Measurements from ENCODE around the gene KIFBP. TPM values are rescaled to one million over a fixed set of nuclear protein-coding genes. Genes with fewer than 3 reads are reported as not detected.
A peak's percentile ranks its signal among the peaks of the same experiment; 100 is the strongest.

Gene KIFBP
- total RNA-seq, 5 donors from 2014 or later (not counting 1 experiment from before 2014, with no cell fraction given): 5.9 to 15.2 (median 13.2) TPM

- Mint-ChIP-seq H3K4me1 (peaks cover 37 to 48% (median 45%) of the 10 kb centered on the region in 3 donors), H3K27ac (peak overlapping the region; percentile 92 to 95), H3K36me3 (no peaks in the 10 kb centered on the region), H3K9me3 (no peaks in the 10 kb centered on the region), H3K27me3 (no peaks in the 10 kb centered on the region), H3K4me3 (peak overlapping the region; percentile 65 to 75 (median 72))
- Histone ChIP-seq H3K9me3 (no peaks in the 10 kb centered on the region), H3K4me1 (ENCODE audit: control insufficient read depth in 1 of 2, extremely low read depth in 1 of 2, insufficient read depth in 2 of 2, low read length in 2 of 2) (peaks cover 7 to 33% of the 10 kb centered on the region in 2 experiments), H3K27ac (ENCODE audit: low read length) (peak overlapping the region; percentile 42), H3K36me3 (ENCODE audit: control insufficient read depth in 2 of 2, extremely low read depth in 1 of 2, insufficient read depth in 1 of 2, low read length in 1 of 2) (no peaks in the 10 kb centered on the region), H3K27me3 (replicated peaks in 1 of 2; ENCODE audit: control insufficient read depth in 2 of 2, extremely low read depth in 1 of 2, insufficient read depth in 2 of 2, low read length in 1 of 2) (no peaks in the 10 kb centered on the region), H3K4me3 (ENCODE audit: control insufficient read depth in 1 of 2, extremely low read depth in 1 of 2, low read length in 1 of 2) (peak overlapping the region; percentile 22 to 56)
- 14% methylated on average over 12 of the region's 20 CpGs for WGBS (ENCODE audit: insufficient coverage)
- POLR2A ChIA-PET: interaction anchor here (0.6 to 0.7 kb wide), 3 partner anchors 10 to 28 kb away, joined by 5 to 6 read pairs (median 5); no protein-coding TSS in a partner anchor
- CTCF ChIA-PET: interaction anchor here in 1 of 2 donors (0.7 to 1.0 kb wide), 2 partner anchors 32 to 57 kb away, joined by 3 to 4 read pairs; no protein-coding TSS in a partner anchor
- DNase-seq: peak in 25 of 35 experiments; percentile 18 to 60 (median 28)
- ATAC-seq (replicated peaks in 1 of 4): peak; percentile 83 to 93 (median 92)
Measured at GRCh38 chr10:69061305-69062161, 72.9 kb downstream of the KIFBP start.

- Mint-ChIP-seq H3K36me3 (no peaks in the 10 kb centered on the region), H3K27me3 (no peaks in the 10 kb centered on the region), H3K4me1 (peaks cover 24 to 35% (median 32%) of the 10 kb centered on the region in 3 donors), H3K9me3 (no peaks in the 10 kb centered on the region), H3K4me3 (no peak overlapping the region), H3K27ac (peak overlapping the region in 1 of 2 donors; percentile 95)
- H3K9me3 ChIP-seq: no peaks in the 10 kb centered on the region
- 100% methylated on average over 1 of the region's 5 CpGs for WGBS (ENCODE audit: insufficient coverage)
- H3K4me1 ChIP-seq (ENCODE audit: control insufficient read depth in 1 of 2, extremely low read depth in 1 of 2, insufficient read depth in 2 of 2, low read length in 2 of 2): peaks cover 7 to 19% of the 10 kb centered on the region in 2 experiments
- ChIA-PET POLR2A (interaction anchor here in 1 of 2 donors (0.5 kb wide), 1 partner anchor 54 kb away, joined by 7 read pairs; no protein-coding TSS in a partner anchor), CTCF (no interaction called here)
- no peak for DNase-seq
- H3K36me3 ChIP-seq (ENCODE audit: control insufficient read depth in 2 of 2, extremely low read depth in 1 of 2, insufficient read depth in 1 of 2, low read length in 1 of 2): no peaks in the 10 kb centered on the region
- H3K4me3 ChIP-seq (ENCODE audit: control insufficient read depth in 1 of 2, extremely low read depth in 1 of 2, low read length in 1 of 2): no peak overlapping the region
- H3K27me3 ChIP-seq (replicated peaks in 1 of 2; ENCODE audit: control insufficient read depth in 2 of 2, extremely low read depth in 1 of 2, insufficient read depth in 2 of 2, low read length in 1 of 2): no peaks in the 10 kb centered on the region
- ATAC-seq (replicated peaks in 1 of 4): no peak
- H3K27ac ChIP-seq (ENCODE audit: low read length): no peak overlapping the region
Measured at GRCh38 chr10:69062901-69063300, 74.3 kb downstream of the KIFBP start.

GRCh38 chr10:69064762-69065328 lies 76.2 kb downstream of the KIFBP start:
- Histone ChIP-seq H3K4me3 (ENCODE audit: control insufficient read depth in 1 of 2, extremely low read depth in 1 of 2, low read length in 1 of 2) (no peak overlapping the region), H3K27me3 (replicated peaks in 1 of 2; ENCODE audit: control insufficient read depth in 2 of 2, extremely low read depth in 1 of 2, insufficient read depth in 2 of 2, low read length in 1 of 2) (no peaks in the 10 kb centered on the region), H3K27ac (ENCODE audit: low read length) (no peak overlapping the region), H3K4me1 (ENCODE audit: control insufficient read depth in 1 of 2, extremely low read depth in 1 of 2, insufficient read depth in 2 of 2, low read length in 2 of 2) (peaks cover 7 to 16% of the 10 kb centered on the region in 2 experiments), H3K9me3 (no peaks in the 10 kb centered on the region), H3K36me3 (ENCODE audit: control insufficient read depth in 2 of 2, extremely low read depth in 1 of 2, insufficient read depth in 1 of 2, low read length in 1 of 2) (no peaks in the 10 kb centered on the region)
- no peak overlapping the region for H3K27ac Mint-ChIP-seq
- H3K36me3 Mint-ChIP-seq: no peaks in the 10 kb centered on the region
- peaks cover 19 to 30% (median 26%) of the 10 kb centered on the region in 3 donors for H3K4me1 Mint-ChIP-seq
- DNase-seq: no peak
- no peaks in the 10 kb centered on the region for H3K9me3 Mint-ChIP-seq
- 93% methylated on average over 2 of the region's 6 CpGs for WGBS (ENCODE audit: insufficient coverage)
- CTCF ChIA-PET: interaction anchor here (0.6 to 1.8 kb wide), 2 partner anchors 59 kb away, joined by 4 to 6 read pairs; no protein-coding TSS in a partner anchor
- no peaks in the 10 kb centered on the region for H3K27me3 Mint-ChIP-seq
- no peak overlapping the region for H3K4me3 Mint-ChIP-seq
- POLR2A ChIA-PET: interaction anchor here in 1 of 2 donors (1.1 kb wide), 1 partner anchor 24 kb away, joined by 3 read pairs; no protein-coding TSS in a partner anchor
- no peak for ATAC-seq (replicated peaks in 1 of 4)

GRCh38 chr10:69065406-69066361 lies 77.1 kb downstream of the KIFBP start:
- H3K4me3 ChIP-seq (ENCODE audit: control insufficient read depth in 1 of 2, extremely low read depth in 1 of 2, low read length in 1 of 2): no peak overlapping the region
- ChIA-PET CTCF (interaction anchor here (0.6 to 1.8 kb wide), 2 partner anchors 60 to 80 kb away, joined by 3 to 6 read pairs; no protein-coding TSS in a partner anchor), POLR2A (interaction anchor here (0.9 to 1.1 kb wide), 2 partner anchors 16 to 23 kb away, joined by 3 to 4 read pairs; no protein-coding TSS in a partner anchor)
- no peaks in the 10 kb centered on the region for H3K27me3 Mint-ChIP-seq
- H3K27ac Mint-ChIP-seq: peak overlapping the region; percentile 61 to 62
- H3K36me3 Mint-ChIP-seq: no peaks in the 10 kb centered on the region
- no peaks in the 10 kb centered on the region for H3K27me3 ChIP-seq (replicated peaks in 1 of 2; ENCODE audit: control insufficient read depth in 2 of 2, extremely low read depth in 1 of 2, insufficient read depth in 2 of 2, low read length in 1 of 2)
- DNase-seq (peak in 1 of 35 experiments; percentile 25), ATAC-seq (replicated peaks in 1 of 4) (peak in 2 of 4 experiments; percentile 17 to 20)
- no peaks in the 10 kb centered on the region for H3K9me3 Mint-ChIP-seq
- no peaks in the 10 kb centered on the region for H3K9me3 ChIP-seq
- 56% methylated on average over 2 of the region's 8 CpGs for WGBS (ENCODE audit: insufficient coverage)
- H3K4me1 ChIP-seq (ENCODE audit: control insufficient read depth in 1 of 2, extremely low read depth in 1 of 2, insufficient read depth in 2 of 2, low read length in 2 of 2): peaks cover 7 to 16% of the 10 kb centered on the region in 2 experiments
- H3K4me1 Mint-ChIP-seq: peaks cover 19 to 30% (median 26%) of the 10 kb centered on the region in 3 donors
- H3K4me3 Mint-ChIP-seq: no peak overlapping the region
- H3K36me3 ChIP-seq (ENCODE audit: control insufficient read depth in 2 of 2, extremely low read depth in 1 of 2, insufficient read depth in 1 of 2, low read length in 1 of 2): no peaks in the 10 kb centered on the region
- no peak overlapping the region for H3K27ac ChIP-seq (ENCODE audit: low read length)

Other genes with a start within 250 kb of the KIFBP start
- 1 to 10 TPM in 1 of 5 donors, under 1 TPM in 4; 0.16 to 1.1 (median 0.50) TPM for gene STOX1, start 161.3 kb upstream of the KIFBP start, total RNA-seq
- 10 to 100 TPM; 31.0 to 42.3 (median 40.8) TPM for gene DDX50, start 87.5 kb upstream of the KIFBP start, total RNA-seq
- gene DDX21, start 32.6 kb upstream of the KIFBP start, total RNA-seq: 10 to 100 TPM; 53.7 to 86.0 (median 60.7) TPM
- gene SRGN, start 99.3 kb downstream of the KIFBP start, total RNA-seq: 100 to 1,000 TPM in 4 of 5 donors, 10 to 100 TPM in 1; 91.4 to 271 (median 137) TPM
- gene VPS26A, start 135.4 kb downstream of the KIFBP start, total RNA-seq: 10 to 100 TPM; 24.6 to 35.8 (median 28.2) TPM
- 10 to 100 TPM; 34.1 to 50.7 (median 36.1) TPM for gene SUPV3L1, start 191.4 kb downstream of the KIFBP start, total RNA-seq
- gene HKDC1, start 231.5 kb downstream of the KIFBP start, total RNA-seq: 1 to 10 TPM; 2.3 to 6.5 (median 5.2) TPM

Measured in T-cell (primary cell).